Osteoblast (primary cell): ENCODE measurements around the gene METTL15. TPM values are rescaled to one million over a fixed set of nuclear protein-coding genes. Genes with fewer than 3 reads are reported as not detected.
"Not testable (repeated sequence)": the region's sequence is repeated elsewhere in the genome, so short reads cannot be mapped to it uniquely, and the experiment has no call there.

Source experiments
- DNase-seq: peaks from one replicate; pipeline ENCODE4 v3.0.0; 2011; ENCODE audit warnings: low spot score, mixed read lengths; ENCODE audit not compliant: insufficient read length; ENCODE audit errors: missing footprints
- H2AFZ ChIP-seq: 2 replicates; pipeline ENCODE4 v1.6.0; 2011; ENCODE audit warnings: mild to moderate bottlenecking, low read length
- H3K27ac ChIP-seq: 2 replicates; pipeline ENCODE4 v1.5.1; 2011; ENCODE audit warnings: mild to moderate bottlenecking, low read depth, low read length, moderate library complexity
- H3K27me3 ChIP-seq: 2 replicates; pipeline ENCODE4 v1.6.0; 2012; ENCODE audit warnings: mild to moderate bottlenecking, control low read depth, inconsistent platforms, low read length, moderate library complexity; ENCODE audit not compliant: insufficient read depth
- H3K36me3 ChIP-seq: 2 replicates; pipeline ENCODE4 v1.5.1; 2011; ENCODE audit warnings: mild to moderate bottlenecking, low read length, control low read depth, moderate library complexity; ENCODE audit not compliant: insufficient read depth
- H3K4me1 ChIP-seq: 2 replicates; pipeline ENCODE4 v1.5.1; 2011; ENCODE audit warnings: mild to moderate bottlenecking, low read length, control low read depth, moderate library complexity; ENCODE audit not compliant: insufficient read depth
- H3K4me2 ChIP-seq: 2 replicates; pipeline ENCODE4 v1.6.0; 2011; ENCODE audit warnings: mild to moderate bottlenecking, low read length; ENCODE audit not compliant: insufficient read depth
- H3K4me3 ChIP-seq: fragments of 200-600 bp; sonication (generic); 3 replicates; pipeline ENCODE4 v1.5.1; 2012; ENCODE audit warnings: mild to moderate bottlenecking, low read length, inconsistent platforms; ENCODE audit not compliant: insufficient read depth
- H3K79me2 ChIP-seq: 2 replicates; pipeline ENCODE4 v1.6.0; 2012; ENCODE audit warnings: mild to moderate bottlenecking, low read length, control low read depth, inconsistent platforms; ENCODE audit not compliant: insufficient read depth
- H3K9me3 ChIP-seq: 2 replicates; pipeline ENCODE4 v1.5.1; 2011; ENCODE audit warnings: low read depth, low read length, control low read depth
- H4K20me1 ChIP-seq: 2 replicates; pipeline ENCODE4 v1.6.0; 2012; ENCODE audit warnings: mild to moderate bottlenecking, low read length, control low read depth; ENCODE audit not compliant: insufficient read depth
- CTCF ChIP-seq: IDR thresholded peaks from 2 replicates; pipeline ENCODE4 v1.5.1; 2011; ENCODE audit warnings: mild to moderate bottlenecking, low read depth, low read length, moderate library complexity; ENCODE audit errors: extremely low read depth
- total RNA-seq: library from RNA; depleted of rRNA; stranded (reverse); fragments of >200 nt; gene quantifications from 2 replicates; pipeline ENCODE4 v1.2.3, GENCODE V29; 2012

The METTL15 gene
- total RNA-seq, 1 donor, result 13.4 TPM

- H2AFZ ChIP-seq, result no peak overlapping the region
- no peak for DNase-seq
- no peaks in the 10 kb centered on the region for H3K27me3 ChIP-seq
- H4K20me1 ChIP-seq, result no peaks in the 10 kb centered on the region
- H3K36me3 ChIP-seq, result peaks cover 11% of the 10 kb centered on the region
- H3K4me1 ChIP-seq, result peaks cover 5% of the 10 kb centered on the region
- TF ChIP-seq CTCF, result no peak
- H3K4me2 ChIP-seq, result no peak overlapping the region
- H3K79me2 ChIP-seq, result no peaks in the 10 kb centered on the region
- no peak overlapping the region for H3K27ac ChIP-seq
- no peaks in the 10 kb centered on the region for H3K9me3 ChIP-seq
- H3K4me3 ChIP-seq, result no peak overlapping the region
These were observed 25.1 kb upstream of the METTL15 start for GRCh38 chr11:28083118-28083517.

- H3K4me3 ChIP-seq, result no peak overlapping the region
- peaks cover 16% of the 10 kb centered on the region for H3K4me1 ChIP-seq
- H3K4me2 ChIP-seq, result peak overlapping the region; percentile 58
- no peak for DNase-seq
- peaks cover 11% of the 10 kb centered on the region for H3K36me3 ChIP-seq
- peak overlapping the region; percentile 9 for H2AFZ ChIP-seq
- H3K27ac ChIP-seq, result peak overlapping the region; percentile 77
- H3K27me3 ChIP-seq, result no peaks in the 10 kb centered on the region
- no peak for TF ChIP-seq CTCF
- H3K79me2 ChIP-seq, result no peaks in the 10 kb centered on the region
- H3K9me3 ChIP-seq, result no peaks in the 10 kb centered on the region
- no peaks in the 10 kb centered on the region for H4K20me1 ChIP-seq
These were observed 21.6 kb upstream of the METTL15 start for GRCh38 chr11:28086569-28086968.

GRCh38 chr11:28087192-28087591 is 21.0 kb upstream of the METTL15 start:
- not testable (repeated sequence) for H3K27ac ChIP-seq, H4K20me1 ChIP-seq, H2AFZ ChIP-seq, H3K27me3 ChIP-seq, DNase-seq, H3K4me2 ChIP-seq, H3K9me3 ChIP-seq, H3K4me3 ChIP-seq, H3K79me2 ChIP-seq, H3K36me3 ChIP-seq
- peaks cover 16% of the 10 kb centered on the region for H3K4me1 ChIP-seq

GRCh38 chr11:28087693-28088092 is 20.5 kb upstream of the METTL15 start:
- not testable (repeated sequence) for DNase-seq, H3K36me3 ChIP-seq, H3K4me2 ChIP-seq, H3K79me2 ChIP-seq, H4K20me1 ChIP-seq, H3K27me3 ChIP-seq, H3K27ac ChIP-seq, H2AFZ ChIP-seq, H3K4me3 ChIP-seq, H3K9me3 ChIP-seq
- peaks cover 16% of the 10 kb centered on the region for H3K4me1 ChIP-seq

GRCh38 chr11:28089378-28089777 is 18.8 kb upstream of the METTL15 start:
- no peaks in the 10 kb centered on the region for H3K9me3 ChIP-seq
- H3K4me1 ChIP-seq, result peaks cover 16% of the 10 kb centered on the region
- TF ChIP-seq CTCF, result no peak
- peaks cover 2% of the 10 kb centered on the region for H3K79me2 ChIP-seq
- H3K27me3 ChIP-seq, result no peaks in the 10 kb centered on the region
- H3K36me3 ChIP-seq, result peaks cover 5% of the 10 kb centered on the region
- H3K27ac ChIP-seq, result peak overlapping the region; percentile 63
- H4K20me1 ChIP-seq, result no peaks in the 10 kb centered on the region
- no peak overlapping the region for H3K4me3 ChIP-seq
- no peak overlapping the region for H2AFZ ChIP-seq
- no peak for DNase-seq
- no peak overlapping the region for H3K4me2 ChIP-seq
